ENCODE results near the gene ATP8A1.

ATP8A1 gene

DNA sequence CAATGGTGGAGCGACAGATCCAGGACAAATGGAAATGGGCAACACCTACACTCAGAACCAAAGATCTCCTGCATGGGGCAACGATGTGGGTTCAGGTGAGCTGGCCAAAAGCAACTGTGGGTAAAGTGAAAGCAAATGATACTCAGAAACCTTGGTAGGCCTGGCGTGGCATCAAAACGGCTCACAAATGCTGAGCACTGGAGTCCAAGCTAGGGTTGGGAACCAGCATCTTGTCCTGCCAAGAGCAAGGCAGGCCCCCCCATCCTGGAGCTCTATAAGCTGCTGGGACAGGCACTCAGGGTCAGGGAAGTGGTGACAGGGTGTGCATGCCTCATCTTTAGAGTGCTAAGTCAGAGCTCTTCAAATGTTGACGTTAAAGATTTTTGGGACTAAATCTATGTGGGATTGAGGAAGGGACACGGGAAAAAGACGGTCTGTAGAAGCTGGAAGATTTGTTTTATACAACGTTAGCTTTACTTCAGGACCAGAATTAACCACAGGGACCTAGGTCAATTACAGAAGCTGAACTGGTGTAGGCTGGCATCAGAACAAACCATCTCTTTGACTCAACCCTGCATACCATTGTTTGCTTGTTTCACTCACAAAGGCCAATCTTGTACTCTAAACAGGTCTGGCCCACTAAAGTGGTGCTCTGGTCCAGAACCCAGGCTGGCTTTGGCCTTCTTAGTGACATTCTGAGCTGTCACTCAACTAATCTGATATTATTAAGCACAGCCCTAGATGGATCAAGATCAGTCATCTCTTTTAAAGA is 10.7 kb downstream of the ATP8A1 start:
- Histone ChIP-seq H3K9me3 (ENCODE audit: control insufficient read depth in 1 of 2, low read length in 2 of 2) (no peaks in the 10 kb centered on the region), H3K36me3 (ENCODE audit: control insufficient read depth in 1 of 2, insufficient read depth in 2 of 2, low read length in 2 of 2) (no peaks in the 10 kb centered on the region), H3K27ac (ENCODE audit: low read length) (no peak overlapping the region), H3K4me1 (ENCODE audit: control insufficient read depth in 1 of 2, insufficient read depth in 2 of 2, low read length in 2 of 2) (no peaks in the 10 kb centered on the region), H3K4me3 (ENCODE audit: low read depth in 1 of 2, low read length in 2 of 2) (no peak overlapping the region), H3K27me3 (ENCODE audit: low read depth, low read length) (no peaks in the 10 kb centered on the region)

DNA sequence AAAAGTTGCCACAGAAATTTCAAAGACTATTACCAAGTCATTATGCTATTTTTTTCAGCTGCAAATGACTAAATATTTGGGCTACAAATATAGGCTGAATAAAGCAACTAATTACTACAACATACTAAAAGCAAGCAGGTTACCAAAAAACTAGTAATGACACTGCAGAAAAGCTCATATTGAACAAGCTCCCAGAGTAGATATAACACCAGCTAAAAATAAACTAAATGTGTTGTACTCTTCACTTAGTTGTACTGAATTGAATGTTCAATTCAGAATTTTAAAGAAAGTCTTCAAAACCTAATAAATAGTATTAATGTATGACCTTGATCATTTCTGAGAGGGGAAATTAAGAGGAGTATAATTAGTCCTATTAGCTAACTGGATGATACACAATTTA is 12.0 kb downstream of the ATP8A1 start:
- Histone ChIP-seq H3K36me3 (ENCODE audit: control insufficient read depth in 1 of 2, insufficient read depth in 2 of 2, low read length in 2 of 2) (no peaks in the 10 kb centered on the region), H3K4me3 (ENCODE audit: low read depth in 1 of 2, low read length in 2 of 2) (no peak overlapping the region), H3K27me3 (ENCODE audit: low read depth, low read length) (no peaks in the 10 kb centered on the region), H3K4me1 (ENCODE audit: control insufficient read depth in 1 of 2, insufficient read depth in 2 of 2, low read length in 2 of 2) (no peaks in the 10 kb centered on the region), H3K27ac (ENCODE audit: low read length) (no peak overlapping the region), H3K9me3 (ENCODE audit: control insufficient read depth in 1 of 2, low read length in 2 of 2) (no peaks in the 10 kb centered on the region)

DNA sequence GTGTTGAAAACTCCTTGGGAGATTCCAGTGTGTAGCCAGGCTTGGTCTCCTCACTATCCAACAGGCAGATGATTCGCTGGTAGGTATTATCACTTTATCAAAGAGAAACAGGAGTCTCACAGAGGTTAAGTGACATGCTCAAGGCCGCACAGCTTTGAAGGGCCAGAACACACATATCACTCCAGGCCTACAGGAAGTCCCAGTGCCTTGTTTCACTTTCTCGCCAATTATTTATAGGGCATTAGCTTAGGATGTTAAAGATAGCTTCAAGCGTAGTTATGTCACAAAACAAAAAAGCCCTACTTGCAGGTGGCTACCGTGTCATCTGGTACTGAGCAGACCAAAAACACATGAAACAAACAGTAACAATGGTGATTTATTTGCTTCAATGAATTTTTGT is 13.2 kb downstream of the ATP8A1 start:
- Histone ChIP-seq H3K36me3 (ENCODE audit: control insufficient read depth in 1 of 2, insufficient read depth in 2 of 2, low read length in 2 of 2) (no peaks in the 10 kb centered on the region), H3K27me3 (ENCODE audit: low read depth, low read length) (no peaks in the 10 kb centered on the region), H3K9me3 (ENCODE audit: control insufficient read depth in 1 of 2, low read length in 2 of 2) (no peaks in the 10 kb centered on the region), H3K4me1 (ENCODE audit: control insufficient read depth in 1 of 2, insufficient read depth in 2 of 2, low read length in 2 of 2) (no peaks in the 10 kb centered on the region), H3K27ac (ENCODE audit: low read length) (no peak overlapping the region), H3K4me3 (ENCODE audit: low read depth in 1 of 2, low read length in 2 of 2) (no peak overlapping the region)

DNA sequence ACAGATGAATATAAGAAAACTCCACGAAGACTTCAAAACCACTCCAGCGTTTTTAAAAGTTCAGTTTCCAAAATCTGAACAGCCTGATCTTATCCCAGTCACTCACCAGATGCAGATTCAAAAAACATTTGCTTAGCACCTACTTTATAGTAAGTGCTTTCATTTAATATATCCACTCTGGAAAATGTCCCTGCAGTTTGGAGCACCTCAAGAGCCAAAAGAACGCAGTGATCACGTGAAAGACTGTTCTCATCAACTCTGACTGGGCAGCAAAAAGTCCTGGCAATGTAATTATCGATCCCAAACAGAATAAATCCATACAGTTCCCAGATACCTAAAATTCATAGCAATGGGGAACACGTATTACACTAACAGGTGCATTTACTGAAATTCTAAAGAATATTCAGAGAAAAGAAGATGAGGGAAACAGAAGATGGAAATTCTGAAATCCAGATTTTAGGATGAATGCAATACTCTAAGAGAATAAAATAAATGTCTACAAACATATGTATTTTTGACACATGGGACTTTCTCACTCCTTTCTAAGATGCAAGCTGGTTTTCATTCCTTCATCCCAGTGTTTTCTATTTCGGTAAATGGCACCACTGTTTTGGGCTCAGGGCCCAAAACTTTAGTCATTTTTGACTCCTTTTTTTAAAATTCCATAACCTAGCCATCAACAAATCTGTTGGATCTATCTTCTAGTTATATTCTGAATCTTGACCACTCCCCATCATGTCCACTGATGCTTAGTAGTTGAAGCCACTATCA is 13.9 kb downstream of the ATP8A1 start:
- no peaks in the 10 kb centered on the region for H3K4me1 ChIP-seq (ENCODE audit: control insufficient read depth in 1 of 2, insufficient read depth in 2 of 2, low read length in 2 of 2)
- H3K9me3 ChIP-seq (ENCODE audit: control insufficient read depth in 1 of 2, low read length in 2 of 2): no peaks in the 10 kb centered on the region
- no peak overlapping the region for H3K27ac ChIP-seq (ENCODE audit: low read length)
- no peaks in the 10 kb centered on the region for H3K27me3 ChIP-seq (ENCODE audit: low read depth, low read length)
- H3K4me3 ChIP-seq (ENCODE audit: low read depth in 1 of 2, low read length in 2 of 2): no peak overlapping the region
- H3K36me3 ChIP-seq (ENCODE audit: control insufficient read depth in 1 of 2, insufficient read depth in 2 of 2, low read length in 2 of 2): no peaks in the 10 kb centered on the region

DNA sequence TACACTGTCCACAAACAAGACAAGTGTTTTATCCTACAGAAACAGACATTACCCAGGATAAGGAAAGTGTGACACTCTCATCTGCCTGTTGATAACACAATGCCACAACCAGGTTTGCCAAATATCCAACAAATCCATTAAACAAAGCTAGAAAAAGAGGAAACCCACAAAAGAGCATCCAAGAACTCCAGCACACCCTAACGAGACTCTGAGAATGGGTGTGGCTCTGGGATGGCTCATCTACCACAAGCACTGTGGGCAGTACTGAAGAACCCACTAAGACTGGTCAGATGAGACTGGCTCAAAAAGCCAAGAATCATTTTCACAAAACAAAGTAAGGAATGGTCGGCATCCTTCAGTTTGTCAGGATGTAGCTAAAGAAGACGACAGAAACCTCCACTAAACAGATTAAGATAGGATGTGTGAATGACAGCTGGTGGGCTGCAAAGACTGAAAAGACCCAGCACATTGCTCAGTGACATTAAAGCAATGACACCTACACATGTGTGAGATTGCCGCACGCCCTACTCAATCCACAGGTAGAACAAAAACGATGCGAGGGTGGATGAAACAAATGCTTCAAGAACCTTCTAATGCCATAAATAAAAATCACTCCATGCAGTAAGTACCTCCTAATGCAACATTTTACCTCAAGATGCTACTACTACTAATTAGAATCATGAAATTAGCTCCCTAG is 14.7 kb downstream of the ATP8A1 start:
- Histone ChIP-seq H3K4me1 (ENCODE audit: control insufficient read depth in 1 of 2, insufficient read depth in 2 of 2, low read length in 2 of 2) (no peaks in the 10 kb centered on the region), H3K27me3 (ENCODE audit: low read depth, low read length) (no peaks in the 10 kb centered on the region), H3K27ac (ENCODE audit: low read length) (no peak overlapping the region), H3K4me3 (ENCODE audit: low read depth in 1 of 2, low read length in 2 of 2) (no peak overlapping the region), H3K9me3 (ENCODE audit: control insufficient read depth in 1 of 2, low read length in 2 of 2) (no peaks in the 10 kb centered on the region), H3K36me3 (ENCODE audit: control insufficient read depth in 1 of 2, insufficient read depth in 2 of 2, low read length in 2 of 2) (no peaks in the 10 kb centered on the region)

DNA sequence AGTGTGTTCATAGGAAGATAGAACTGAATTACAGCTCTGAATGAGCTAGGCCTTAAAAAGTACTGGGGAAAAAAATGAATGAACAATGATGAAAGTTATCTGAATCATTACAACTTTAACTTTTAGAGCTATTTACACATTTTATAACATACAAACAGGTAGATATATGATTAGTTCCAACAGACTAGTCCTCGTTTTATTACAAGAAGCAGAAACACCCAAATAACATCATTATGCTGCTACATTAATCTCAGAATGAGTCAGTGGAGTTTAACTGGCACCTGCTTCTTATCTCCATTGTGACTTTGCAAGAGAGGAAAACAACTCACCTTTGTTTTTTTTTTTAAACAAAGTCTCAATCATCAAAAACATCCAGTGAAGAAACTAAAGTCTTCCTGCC is 15.2 kb downstream of the ATP8A1 start:
- no peak overlapping the region for H3K4me3 ChIP-seq (ENCODE audit: low read depth in 1 of 2, low read length in 2 of 2)
- H3K9me3 ChIP-seq (ENCODE audit: control insufficient read depth in 1 of 2, low read length in 2 of 2): no peaks in the 10 kb centered on the region
- no peak overlapping the region for H3K27ac ChIP-seq (ENCODE audit: low read length)
- no peaks in the 10 kb centered on the region for H3K4me1 ChIP-seq (ENCODE audit: control insufficient read depth in 1 of 2, insufficient read depth in 2 of 2, low read length in 2 of 2)
- H3K36me3 ChIP-seq (ENCODE audit: control insufficient read depth in 1 of 2, insufficient read depth in 2 of 2, low read length in 2 of 2): no peaks in the 10 kb centered on the region
- no peaks in the 10 kb centered on the region for H3K27me3 ChIP-seq (ENCODE audit: low read depth, low read length)

DNA sequence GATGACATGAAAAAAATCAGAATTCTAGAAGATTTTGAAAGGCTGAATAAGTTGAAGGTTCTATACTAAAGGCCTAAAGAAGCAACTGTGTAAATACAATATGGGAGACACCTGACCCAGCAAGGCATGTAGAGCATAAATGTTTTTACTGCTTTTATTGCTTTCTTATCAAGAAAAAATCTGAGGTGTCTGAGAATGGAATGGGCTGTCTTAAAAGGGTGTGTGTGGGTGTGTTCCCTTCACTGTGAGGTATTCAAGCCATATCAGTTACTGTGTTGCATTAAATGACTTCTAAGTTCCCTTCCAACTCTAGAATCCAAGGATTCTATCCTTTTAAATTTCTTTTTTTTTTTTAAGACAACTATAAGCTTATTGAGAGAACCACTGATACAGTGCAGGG is 15.7 kb downstream of the ATP8A1 start:
- Histone ChIP-seq H3K4me3 (ENCODE audit: low read depth in 1 of 2, low read length in 2 of 2) (no peak overlapping the region), H3K36me3 (ENCODE audit: control insufficient read depth in 1 of 2, insufficient read depth in 2 of 2, low read length in 2 of 2) (no peaks in the 10 kb centered on the region), H3K27me3 (ENCODE audit: low read depth, low read length) (no peaks in the 10 kb centered on the region), H3K27ac (ENCODE audit: low read length) (no peak overlapping the region), H3K9me3 (ENCODE audit: control insufficient read depth in 1 of 2, low read length in 2 of 2) (no peaks in the 10 kb centered on the region), H3K4me1 (ENCODE audit: control insufficient read depth in 1 of 2, insufficient read depth in 2 of 2, low read length in 2 of 2) (no peaks in the 10 kb centered on the region)

DNA sequence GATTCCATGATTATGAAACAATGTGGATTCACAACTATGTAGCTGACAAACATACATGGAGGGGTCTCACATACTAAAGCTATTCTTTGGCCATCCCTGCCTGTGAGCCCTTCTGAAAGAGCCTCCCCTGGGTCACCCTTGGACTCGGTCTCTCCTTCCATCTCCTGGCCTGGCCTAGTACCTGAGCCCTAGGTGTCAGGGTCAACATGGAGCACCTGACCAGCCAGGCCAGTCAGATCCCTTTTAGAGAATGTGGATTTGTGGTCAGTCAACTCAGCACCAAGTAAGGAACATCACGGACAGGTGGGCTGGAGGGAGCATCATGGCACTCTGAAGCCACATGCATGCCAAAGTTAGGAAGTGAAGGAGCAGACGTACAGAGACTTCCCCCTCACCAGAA is 16.3 kb downstream of the ATP8A1 start:
- H3K9me3 ChIP-seq (ENCODE audit: control insufficient read depth in 1 of 2, low read length in 2 of 2): no peaks in the 10 kb centered on the region
- no peaks in the 10 kb centered on the region for H3K4me1 ChIP-seq (ENCODE audit: control insufficient read depth in 1 of 2, insufficient read depth in 2 of 2, low read length in 2 of 2)
- no peak overlapping the region for H3K27ac ChIP-seq (ENCODE audit: low read length)
- H3K4me3 ChIP-seq (ENCODE audit: low read depth in 1 of 2, low read length in 2 of 2): no peak overlapping the region
- no peaks in the 10 kb centered on the region for H3K27me3 ChIP-seq (ENCODE audit: low read depth, low read length)
- no peaks in the 10 kb centered on the region for H3K36me3 ChIP-seq (ENCODE audit: control insufficient read depth in 1 of 2, insufficient read depth in 2 of 2, low read length in 2 of 2)

DNA sequence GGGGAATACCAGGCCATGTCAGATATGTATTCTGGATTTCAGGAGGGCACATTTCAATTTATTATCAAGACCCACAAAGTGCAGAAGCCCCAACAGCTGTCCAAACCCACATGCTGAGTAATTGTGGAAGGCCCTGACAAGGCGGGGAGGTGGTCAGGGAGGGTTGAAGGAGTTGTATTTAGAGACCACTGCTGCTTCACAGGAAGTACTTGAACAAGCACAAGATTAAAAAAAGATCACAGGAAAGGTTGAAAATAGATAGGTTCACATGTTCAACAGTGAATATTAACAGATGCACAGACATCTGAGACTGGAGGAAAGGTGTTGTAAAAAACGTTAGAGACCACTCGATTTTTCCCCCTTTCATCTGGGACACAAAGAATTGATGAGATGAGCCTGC is 17.9 kb downstream of the ATP8A1 start:
- Histone ChIP-seq H3K4me1 (ENCODE audit: control insufficient read depth in 1 of 2, insufficient read depth in 2 of 2, low read length in 2 of 2) (no peaks in the 10 kb centered on the region), H3K4me3 (ENCODE audit: low read depth in 1 of 2, low read length in 2 of 2) (no peak overlapping the region), H3K27me3 (ENCODE audit: low read depth, low read length) (no peaks in the 10 kb centered on the region), H3K9me3 (ENCODE audit: control insufficient read depth in 1 of 2, low read length in 2 of 2) (no peaks in the 10 kb centered on the region), H3K36me3 (ENCODE audit: control insufficient read depth in 1 of 2, insufficient read depth in 2 of 2, low read length in 2 of 2) (no peaks in the 10 kb centered on the region), H3K27ac (ENCODE audit: low read length) (no peak overlapping the region)

DNA sequence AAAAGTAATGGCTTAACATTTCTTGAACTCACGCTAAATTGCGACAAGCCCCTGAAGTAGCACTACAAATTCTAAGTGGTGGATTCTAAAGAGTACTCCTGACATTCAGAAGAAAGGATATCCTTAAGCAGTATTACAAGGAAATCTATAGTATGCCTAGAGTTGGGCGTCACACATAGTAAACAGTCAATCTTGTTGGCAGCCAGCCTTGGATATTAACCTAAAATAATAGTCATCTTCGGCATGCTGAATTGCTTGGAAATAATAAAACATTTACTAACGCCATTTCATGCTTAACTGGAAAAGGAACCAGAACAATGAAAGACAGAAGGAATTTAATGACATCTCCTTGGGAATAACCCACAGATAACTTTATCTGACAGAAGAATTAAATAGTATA is 18.6 kb downstream of the ATP8A1 start:
- H3K27ac ChIP-seq (ENCODE audit: low read length): no peak overlapping the region
- H3K9me3 ChIP-seq (ENCODE audit: control insufficient read depth in 1 of 2, low read length in 2 of 2): no peaks in the 10 kb centered on the region
- peaks cover 0 to 5% of the 10 kb centered on the region in 2 donors for H3K4me1 ChIP-seq (ENCODE audit: control insufficient read depth in 1 of 2, insufficient read depth in 2 of 2, low read length in 2 of 2)

DNA sequence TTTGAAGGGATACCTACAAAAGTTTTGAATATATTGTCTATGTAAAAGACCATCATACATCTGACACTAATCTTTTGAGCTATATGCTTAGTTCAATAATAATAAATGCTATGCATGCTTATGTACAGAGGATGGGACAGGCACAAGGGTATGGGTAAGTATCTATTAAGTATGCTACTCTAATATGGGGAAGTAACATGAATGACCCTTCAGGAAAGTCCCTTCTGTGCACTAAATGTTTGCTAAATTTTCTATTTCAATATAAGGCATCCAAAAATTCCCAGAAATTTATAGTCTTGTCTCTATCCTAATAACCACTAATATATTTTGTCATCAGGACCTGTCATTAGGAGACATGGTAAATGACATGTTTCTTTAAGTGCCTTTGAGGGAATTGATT is 19.0 kb downstream of the ATP8A1 start:
- peaks cover 0 to 5% of the 10 kb centered on the region in 2 donors for H3K4me1 ChIP-seq (ENCODE audit: control insufficient read depth in 1 of 2, insufficient read depth in 2 of 2, low read length in 2 of 2)
- no peak overlapping the region for H3K27ac ChIP-seq (ENCODE audit: low read length)
- H3K27me3 ChIP-seq (ENCODE audit: low read depth, low read length): no peaks in the 10 kb centered on the region
- no peaks in the 10 kb centered on the region for H3K9me3 ChIP-seq (ENCODE audit: control insufficient read depth in 1 of 2, low read length in 2 of 2)
- H3K36me3 ChIP-seq (ENCODE audit: control insufficient read depth in 1 of 2, insufficient read depth in 2 of 2, low read length in 2 of 2): no peaks in the 10 kb centered on the region
- no peak overlapping the region for H3K4me3 ChIP-seq (ENCODE audit: low read depth in 1 of 2, low read length in 2 of 2)

More for the DNA sequence above, 18.6 kb downstream of the ATP8A1 start:
- no peak overlapping the region for H3K4me3 ChIP-seq (ENCODE audit: low read depth in 1 of 2, low read length in 2 of 2)
- no peaks in the 10 kb centered on the region for H3K27me3 ChIP-seq (ENCODE audit: low read depth, low read length)
- H3K36me3 ChIP-seq (ENCODE audit: control insufficient read depth in 1 of 2, insufficient read depth in 2 of 2, low read length in 2 of 2): no peaks in the 10 kb centered on the region
